Neural progenitor cell (in vitro differentiated cells): ENCODE measurements around the gene UBN1.

Experiments used
- EZH2 ChIP-seq: fragments of 200-600 bp; sonication (generic); IDR thresholded peaks from 2 replicates; pipeline ENCODE4 v1.6.1; 2017; ENCODE audit warnings: antibody characterized with exemption, mild to moderate bottlenecking, moderate library complexity
- TF ChIP-seq, protein P1 (sequence below): fragments of 200-600 bp; sonication (generic); IDR thresholded peaks from 2 replicates; pipeline ENCODE4 v1.5.1; 2017; ENCODE audit warnings: antibody characterized with exemption, mild to moderate bottlenecking

DNA sequence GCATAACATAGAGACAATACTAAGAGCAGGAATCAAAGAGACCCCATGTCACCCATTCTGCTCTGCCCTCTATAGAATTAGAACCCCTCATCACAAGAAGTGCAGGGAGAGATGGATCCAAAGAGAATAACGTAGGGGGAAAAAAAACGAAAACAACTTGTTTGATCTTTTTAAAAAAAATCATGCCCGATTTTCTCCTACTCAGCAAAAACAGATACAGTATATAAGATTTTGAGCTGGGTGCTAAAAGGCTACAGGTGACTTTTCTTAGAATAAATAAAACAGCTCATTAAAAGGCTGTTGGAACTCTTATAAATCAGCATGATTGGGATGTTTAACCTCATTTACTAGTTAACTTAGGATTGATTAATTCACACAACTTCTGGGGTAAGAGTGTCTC lies 17.4 kb downstream of the UBN1 start:
- TF ChIP-seq, protein P1, sequence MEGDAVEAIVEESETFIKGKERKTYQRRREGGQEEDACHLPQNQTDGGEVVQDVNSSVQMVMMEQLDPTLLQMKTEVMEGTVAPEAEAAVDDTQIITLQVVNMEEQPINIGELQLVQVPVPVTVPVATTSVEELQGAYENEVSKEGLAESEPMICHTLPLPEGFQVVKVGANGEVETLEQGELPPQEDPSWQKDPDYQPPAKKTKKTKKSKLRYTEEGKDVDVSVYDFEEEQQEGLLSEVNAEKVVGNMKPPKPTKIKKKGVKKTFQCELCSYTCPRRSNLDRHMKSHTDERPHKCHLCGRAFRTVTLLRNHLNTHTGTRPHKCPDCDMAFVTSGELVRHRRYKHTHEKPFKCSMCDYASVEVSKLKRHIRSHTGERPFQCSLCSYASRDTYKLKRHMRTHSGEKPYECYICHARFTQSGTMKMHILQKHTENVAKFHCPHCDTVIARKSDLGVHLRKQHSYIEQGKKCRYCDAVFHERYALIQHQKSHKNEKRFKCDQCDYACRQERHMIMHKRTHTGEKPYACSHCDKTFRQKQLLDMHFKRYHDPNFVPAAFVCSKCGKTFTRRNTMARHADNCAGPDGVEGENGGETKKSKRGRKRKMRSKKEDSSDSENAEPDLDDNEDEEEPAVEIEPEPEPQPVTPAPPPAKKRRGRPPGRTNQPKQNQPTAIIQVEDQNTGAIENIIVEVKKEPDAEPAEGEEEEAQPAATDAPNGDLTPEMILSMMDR = no peak
- TF ChIP-seq EZH2 = no peak
